Midbrain (tissue), 1 donor: ENCODE measurements around the gene MAST2.

Experiments used
- DNase-seq: peaks from one replicate; lab custom pipeline; 2025; lab: John Stamatoyannopoulos, UW

MAST2 gene

DNA sequence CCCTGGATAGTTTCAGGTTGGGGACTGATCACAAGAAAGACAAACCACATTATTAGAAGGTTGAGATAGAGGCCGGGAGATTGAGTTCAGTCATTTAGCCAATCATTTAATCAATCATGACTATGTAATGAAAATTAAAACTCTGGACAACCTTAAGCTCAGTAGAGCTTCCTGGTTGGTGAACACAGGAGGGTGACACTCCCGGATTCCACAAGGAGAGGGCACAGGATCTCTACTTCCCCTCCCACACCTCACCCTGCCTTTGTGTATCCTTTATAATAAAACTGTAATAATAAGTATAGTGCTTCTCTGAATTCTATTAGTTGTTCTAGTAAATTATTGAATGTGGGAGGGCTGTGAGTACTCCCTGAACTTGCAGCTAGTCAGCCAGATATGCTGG lies 178.9 kb downstream of the MAST2 start:
- DNase-seq: no peak

DNA sequence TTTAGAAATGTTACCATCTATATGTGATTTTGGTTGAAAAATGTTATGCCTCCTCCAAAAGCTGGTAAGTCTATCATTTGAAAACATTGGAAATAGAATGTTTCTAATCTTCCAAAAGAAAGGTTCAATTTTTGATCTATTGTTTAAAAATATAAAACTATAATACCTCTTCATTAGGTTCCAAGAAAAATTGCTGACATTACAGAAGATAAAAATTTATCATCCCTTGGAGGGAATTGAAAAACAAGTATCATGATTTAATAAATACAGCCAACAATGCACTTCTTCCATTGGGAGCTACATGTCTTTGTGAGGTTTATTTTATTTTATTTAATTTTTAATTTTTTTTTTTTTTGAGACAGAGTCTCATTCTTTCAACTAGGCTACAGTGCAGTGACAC lies 180.6 kb downstream of the MAST2 start:
- DNase-seq: no peak

DNA sequence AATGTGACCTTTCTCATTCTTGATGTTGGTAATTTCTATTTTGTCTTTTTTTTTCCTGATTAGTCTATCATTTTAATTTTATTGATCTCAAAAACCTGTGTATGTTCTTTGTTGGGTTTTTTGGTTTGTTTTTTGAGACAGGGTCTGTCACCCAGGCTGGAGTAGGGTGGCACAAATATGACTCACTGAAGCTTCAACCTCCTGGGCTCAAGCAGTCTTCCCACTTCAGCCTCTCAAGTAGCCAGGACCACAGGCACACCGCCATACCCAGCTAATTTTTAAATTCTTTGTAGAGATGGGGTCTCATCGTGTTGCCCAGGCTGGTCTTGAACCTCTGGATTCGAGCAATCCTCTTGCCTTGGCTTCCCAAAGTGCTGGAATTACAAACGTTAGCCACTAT lies 183.8 kb downstream of the MAST2 start:
- DNase-seq: no peak

DNA sequence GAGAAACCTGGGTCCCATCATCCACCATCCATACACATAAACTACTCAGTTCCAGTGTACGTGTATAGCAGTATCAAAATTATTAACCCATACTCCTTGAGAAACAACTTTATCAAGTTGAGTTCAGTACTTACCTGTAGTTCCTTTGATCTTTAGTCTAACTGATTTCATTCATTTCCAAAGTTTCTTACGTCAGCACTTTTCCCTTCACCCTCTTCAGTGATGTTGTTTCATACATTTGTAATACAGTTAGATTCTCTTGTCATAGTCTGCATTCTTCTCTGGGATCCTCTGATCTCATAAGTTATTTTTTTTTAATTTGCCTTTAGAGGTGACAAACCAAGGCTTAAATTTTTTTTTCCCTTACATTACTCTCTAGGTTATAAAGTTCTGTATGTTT lies 185.8 kb downstream of the MAST2 start:
- DNase-seq: no peak

DNA sequence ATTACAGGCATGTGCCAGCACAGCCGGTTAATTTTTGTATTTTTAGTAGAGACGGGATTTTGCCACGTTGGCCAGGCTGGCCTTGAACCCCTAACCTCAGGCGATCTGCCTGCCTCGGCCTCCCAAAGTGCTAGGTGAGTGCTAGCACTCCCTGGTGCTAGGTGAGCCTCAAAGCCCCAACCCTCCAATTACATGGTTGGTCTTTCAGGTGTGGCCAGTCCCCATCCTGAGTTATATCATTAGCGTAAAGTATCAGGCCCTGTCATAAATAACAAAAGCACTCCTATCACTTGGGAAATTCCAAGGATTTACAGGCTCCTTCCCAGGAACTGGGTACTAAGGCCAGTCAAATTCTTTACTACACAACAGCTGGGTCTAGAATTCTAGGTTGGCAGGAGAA lies 191.0 kb downstream of the MAST2 start:
- DNase-seq: no peak

DNA sequence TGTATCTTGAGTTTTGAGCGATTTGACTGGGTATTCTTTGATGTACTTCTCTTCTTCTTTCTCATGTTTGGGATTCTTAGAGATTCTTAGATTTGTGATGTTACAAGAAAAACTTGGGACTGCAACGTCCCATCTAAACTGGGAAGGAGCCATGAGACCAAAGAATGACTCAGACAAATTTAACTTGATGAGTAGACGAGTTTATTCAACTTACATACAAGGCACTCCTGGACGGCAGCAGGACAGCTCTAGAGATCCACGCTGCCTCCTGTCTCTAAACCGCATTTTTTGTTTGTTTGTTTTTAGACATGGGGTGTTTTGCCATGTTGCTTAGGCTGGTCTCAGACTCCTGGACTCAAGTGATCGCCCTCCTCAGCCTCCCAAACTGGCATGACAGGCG lies 191.9 kb downstream of the MAST2 start:
- no peak for DNase-seq

DNA sequence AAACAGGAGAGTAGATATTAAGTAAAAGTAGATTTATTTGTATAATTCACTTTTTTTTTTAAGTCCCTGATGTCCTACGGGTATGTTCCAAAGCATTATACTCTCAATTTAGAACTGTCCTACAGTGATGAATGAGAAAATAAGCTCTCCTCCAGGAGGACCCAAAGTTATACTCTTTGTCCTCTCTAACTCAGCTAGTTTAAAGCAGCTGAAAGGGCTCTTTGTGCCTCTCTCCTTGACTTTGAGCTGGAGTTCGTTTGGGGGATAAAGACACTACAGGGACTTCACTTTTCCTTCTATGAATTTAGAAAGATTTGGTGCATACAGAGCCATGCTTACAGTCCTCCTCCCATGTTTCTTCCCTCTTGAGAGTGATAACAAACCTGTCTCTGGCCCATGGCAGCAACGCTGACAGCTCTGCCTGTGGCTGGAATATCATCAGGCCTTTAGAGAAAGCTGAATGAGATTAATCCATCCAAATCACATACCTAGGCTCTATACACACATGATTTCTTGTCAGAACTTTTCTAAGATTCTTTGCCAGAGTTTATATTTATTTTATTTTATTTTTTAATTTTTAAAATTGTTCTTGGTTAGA lies 194.7 kb downstream of the MAST2 start:
- no peak for DNase-seq

DNA sequence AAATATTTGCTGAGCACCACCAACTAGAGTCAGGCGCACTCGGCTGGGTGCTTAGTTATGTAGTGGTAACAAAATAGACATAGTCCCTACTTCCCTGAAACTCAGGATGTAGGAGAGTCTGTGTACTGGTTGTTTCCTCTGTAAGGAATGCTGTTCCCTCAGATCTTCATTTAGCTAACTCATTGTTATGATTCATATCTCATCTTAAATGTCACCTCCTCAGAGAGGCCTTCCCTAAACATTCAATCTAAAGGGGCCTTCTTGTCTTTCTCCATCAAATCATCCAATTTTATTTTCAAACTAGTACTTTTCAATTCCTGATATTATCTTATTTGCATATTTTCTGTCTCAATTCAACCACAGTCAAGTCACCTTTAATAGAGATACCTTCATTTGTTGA lies 196.1 kb downstream of the MAST2 start:
- no peak for DNase-seq

DNA sequence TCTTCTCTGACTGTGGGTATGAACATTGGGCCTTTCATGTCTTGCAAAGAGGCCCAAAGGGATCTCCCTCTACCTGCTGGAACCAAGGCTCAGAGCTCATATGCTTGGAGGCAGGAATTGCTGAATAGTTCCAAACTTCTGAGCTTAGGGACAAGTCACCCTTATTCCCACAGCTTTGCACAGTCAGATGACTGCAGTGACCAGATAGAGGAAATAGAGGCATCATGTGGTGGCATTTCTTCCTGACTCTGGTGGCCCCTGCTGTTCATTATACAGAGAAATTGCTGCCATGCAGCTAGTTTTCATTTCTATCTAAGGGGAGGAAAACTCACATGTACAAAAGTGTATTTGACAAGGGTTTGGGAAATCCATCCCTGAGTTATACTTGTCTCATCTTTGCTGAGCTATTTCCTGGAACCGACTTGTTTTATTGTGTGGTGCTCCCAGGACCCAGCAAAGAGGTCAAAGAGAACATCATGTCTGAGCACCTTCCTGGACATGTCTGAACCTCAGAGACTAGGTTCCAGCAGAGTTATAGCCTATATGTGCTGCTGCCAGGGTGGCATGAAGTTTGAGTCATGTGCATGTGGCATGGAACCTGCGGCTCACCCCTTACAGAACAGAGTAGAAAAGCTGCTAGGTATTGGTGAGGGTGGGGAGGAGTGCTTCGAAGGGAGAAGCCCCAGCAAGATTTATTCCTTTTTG lies 197.8 kb downstream of the MAST2 start:
- DNase-seq: no peak

DNA sequence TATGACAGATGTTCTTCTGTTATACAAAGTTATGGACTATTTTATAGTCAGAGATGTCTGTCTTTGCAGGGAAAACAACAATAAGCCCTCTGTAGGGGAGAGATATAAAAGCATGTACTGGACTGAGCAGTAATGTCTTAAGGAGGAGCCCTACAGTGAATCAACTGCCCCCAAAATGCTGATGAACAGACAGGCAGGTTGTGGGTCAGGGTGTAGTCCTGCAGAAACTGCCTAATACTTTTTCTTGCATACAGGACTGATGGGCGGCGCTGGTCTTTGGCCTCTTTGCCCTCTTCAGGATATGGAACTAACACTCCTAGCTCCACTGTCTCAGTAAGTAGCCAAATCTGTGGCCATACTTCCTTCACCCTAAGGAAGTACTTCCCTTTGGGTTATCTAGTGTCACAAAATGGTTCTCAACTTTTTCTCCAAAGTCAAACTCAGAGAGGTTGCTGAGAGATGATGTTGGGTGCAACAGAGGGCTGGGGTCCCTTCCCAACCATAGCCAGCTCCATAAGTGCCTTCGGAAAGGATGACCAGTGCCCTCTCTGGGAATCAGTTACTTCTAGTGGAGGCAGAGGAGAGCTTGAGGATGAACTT lies 199.2 kb downstream of the MAST2 start:
- no peak for DNase-seq

DNA sequence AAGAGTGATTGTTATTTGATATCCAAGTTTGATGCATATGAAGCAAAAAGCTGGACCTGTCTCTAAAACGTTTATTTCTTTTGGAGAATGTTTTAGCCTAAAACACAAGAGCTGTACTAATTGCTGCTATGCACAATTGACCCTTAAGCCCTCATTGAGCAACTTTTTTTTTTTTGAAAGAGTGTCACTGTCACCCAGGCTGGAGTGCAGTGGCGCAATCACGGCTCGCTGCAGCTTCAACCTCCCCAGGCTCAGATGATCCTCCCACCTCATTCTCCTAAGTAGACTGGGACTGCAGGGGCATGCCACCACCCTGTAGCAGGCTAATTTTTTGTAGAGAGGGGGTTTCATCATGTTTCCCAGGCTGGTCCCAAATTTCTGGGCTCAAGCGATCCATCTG lies 199.9 kb downstream of the MAST2 start:
- no peak for DNase-seq

DNA sequence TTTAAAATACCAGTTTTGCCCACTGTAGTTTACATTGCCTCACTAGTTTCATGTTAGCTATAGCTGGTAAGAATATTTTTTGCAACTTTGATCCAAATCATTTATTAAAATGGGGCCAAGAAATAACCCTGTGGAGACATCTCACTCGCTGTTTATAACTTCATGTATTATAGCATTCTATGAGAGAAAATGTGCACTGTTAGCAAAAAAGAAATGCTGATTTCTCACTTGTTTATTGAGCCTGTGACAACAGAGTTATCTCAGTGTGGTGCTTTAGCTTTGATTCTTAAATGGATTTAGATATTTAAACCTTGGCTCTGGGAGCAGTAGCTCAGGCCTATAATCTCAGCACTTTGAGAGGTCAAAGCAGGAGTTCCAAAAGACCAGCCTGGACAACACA lies 201.1 kb downstream of the MAST2 start:
- no peak for DNase-seq

DNA sequence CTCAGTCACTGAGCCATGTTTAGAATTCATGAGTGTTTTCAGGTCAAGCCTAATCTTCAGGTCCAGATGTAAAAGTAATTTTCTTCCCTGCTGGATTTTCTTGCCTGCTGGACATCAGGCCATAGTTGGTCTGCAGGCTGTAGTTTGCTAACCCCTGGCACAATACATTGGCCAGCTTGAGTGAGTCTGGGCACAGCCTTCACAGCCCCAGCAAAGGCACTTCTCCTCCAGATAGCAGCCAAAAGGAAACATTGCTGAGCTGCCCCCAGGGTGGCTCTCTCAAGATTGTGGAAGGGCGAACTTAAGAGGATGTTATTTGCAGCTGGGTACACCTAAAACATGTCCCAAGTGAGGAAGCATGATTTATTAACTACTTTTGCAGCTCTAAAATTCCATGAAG lies 202.2 kb downstream of the MAST2 start:
- no peak for DNase-seq

DNA sequence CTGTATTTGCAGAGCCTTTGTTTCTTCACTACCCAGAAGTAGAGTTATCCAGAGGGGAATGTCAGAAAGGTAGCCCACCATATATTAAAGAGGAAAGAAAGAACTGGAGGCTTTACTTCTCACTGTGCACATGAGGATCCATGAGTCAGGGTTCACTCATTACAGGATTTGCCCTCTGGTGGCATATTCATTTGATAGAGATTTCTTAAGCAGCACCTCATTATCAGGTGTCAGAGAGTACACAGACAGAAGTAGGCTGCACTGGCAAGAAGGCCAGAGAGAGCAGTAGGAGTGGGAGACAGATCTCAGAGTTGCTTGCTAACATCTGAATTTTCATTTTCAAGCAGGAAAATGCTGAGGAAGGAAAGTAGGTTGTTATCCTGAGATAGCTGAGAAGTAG lies 205.2 kb downstream of the MAST2 start:
- no peak for DNase-seq

DNA sequence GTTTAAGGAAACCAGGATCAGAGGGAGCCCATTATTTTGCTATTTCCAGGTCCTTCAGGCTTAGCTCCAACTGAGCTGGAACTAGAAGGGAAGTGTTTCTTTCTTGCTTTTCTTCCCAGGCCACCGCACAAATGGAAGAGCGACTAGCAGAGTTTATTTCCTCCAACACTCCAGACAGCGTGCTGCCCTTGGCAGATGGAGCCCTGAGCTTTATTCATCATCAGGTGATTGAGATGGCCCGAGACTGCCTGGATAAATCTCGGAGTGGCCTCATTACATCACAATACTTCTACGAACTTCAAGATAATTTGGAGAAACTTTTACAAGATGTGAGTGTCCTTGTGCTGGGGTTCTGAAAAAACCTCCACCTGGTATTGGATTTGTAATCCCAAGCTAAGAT lies 207.2 kb downstream of the MAST2 start:
- no peak for DNase-seq

DNA sequence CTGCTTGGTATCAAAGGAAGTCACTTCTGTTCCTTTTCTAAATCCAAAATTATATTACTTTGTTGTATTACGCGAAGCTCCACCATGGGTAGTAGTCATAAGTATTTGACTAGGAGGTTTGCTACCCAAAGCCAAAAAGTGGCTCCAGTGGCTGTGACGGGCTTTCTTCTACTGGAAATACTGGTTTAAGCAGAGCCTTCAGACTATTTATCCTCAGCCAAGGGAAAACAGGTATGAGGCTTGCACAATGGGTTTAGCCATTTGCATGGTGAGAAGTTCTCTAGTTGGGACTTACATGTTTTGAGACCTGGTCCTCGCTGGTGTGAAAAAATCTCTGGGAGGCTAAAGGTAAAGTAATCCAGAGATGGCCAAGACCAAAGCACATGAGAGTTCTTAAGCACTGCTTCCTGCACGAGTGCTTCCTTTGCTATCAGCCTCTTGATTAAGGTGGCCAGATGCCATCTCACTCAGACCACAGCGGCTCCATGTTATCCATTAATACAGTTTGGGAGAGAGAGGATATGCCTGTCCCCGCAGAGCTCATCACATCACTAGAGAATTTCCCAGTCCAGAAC lies 207.8 kb downstream of the MAST2 start:
- no peak for DNase-seq

DNA sequence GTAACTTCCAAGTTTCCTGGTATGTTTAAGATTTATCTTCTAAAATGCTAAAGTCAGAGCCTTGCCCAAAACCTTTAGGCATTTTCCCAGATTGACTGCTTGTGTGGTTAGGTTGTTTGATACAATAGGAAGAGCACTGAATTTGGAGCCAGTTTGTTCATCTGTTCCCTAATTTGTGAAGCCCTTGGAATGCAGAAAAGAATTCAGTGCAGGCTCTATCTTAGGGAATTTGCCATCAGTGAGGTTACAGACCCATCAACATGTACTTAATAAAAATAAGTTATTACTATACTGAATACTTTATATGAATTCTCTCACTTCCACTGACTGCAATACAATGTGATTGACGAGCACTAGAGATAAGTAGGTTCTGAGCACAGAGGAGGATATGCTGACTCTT lies 208.8 kb downstream of the MAST2 start:
- no peak for DNase-seq

DNA sequence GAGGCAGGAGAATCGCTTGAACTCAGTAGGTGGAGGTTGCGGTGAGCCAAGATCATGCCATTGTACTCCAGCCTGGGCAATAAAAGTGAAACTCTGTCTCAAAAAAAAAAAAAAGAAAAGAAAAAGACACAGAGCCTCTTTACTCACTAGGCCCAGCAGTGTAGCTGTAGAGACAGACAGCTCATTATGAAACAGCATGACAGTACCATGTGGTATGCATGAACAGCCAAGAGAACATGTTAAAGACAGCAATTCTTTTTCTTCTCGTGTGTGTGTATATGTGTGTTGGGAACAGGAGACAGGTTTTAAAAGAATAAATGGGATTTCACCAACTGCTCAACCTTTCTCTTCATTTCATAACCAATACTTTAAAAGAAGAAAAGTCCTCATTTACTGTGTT lies 210.2 kb downstream of the MAST2 start:
- DNase-seq: no peak

DNA sequence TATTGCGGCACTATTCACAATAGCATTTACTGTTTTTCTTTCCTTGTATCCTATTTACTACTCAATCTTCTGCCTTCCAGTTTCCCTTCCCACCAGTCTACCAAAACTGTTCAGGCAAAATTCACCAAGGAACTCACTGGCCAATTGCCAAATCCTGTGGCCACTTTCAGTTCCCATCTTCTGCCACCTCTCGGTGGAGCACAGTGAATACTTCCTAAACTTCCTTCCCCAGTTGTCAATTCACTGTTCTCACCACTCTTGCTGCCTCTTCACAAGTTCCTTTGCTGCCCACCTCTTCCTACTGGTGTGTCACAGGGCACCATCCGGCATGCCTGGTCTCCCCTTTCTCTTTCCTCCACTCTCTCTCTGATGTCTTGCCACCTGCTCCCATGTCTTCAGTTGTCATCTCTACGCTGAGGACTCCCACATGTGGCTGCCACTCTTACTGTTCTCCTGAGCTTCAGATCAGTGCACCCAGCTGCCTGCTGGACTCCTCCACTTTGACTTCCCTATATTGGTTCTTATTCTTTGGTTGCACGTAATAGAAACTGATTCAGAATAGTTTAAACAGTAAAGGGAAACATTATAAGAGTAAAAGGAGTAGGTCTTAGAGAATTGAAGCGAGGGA lies 214.6 kb downstream of the MAST2 start:
- DNase-seq: no peak

DNA sequence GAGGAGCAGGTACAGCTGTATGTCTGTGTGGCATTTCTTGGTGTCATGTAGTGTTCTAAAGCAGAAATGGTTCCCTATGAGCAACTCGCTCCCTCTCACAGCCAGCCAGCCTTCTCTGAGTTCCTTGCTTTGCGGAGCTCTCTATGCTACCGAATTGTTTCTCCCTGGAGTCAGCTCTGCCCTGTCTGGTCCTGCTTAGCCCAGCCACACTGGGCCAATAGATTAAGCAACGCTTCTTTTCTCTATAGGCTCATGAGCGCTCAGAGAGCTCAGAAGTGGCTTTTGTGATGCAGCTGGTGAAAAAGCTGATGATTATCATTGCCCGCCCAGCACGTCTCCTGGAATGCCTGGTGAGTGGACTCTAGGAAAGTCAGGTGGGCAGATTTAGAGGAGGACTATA lies 215.9 kb downstream of the MAST2 start:
- no peak for DNase-seq

DNA sequence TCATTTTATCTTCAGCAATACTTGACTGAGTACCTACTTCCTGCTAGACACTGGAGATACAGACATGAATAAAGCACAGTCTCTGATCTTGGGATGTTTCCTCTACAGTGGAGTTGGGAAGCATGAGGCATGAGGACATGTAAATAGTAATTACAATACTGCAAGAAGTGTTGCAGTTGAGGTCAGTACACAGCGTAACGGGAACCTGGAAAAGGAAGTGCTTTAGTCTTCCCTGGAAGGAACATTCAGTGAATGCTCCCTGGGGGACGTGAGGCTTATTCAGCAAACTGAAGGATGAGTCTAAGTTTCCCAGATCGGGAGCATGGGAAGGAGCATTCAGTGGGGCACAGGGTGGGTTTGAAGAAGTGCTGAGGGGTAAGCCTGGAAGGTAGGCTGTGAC lies 216.6 kb downstream of the MAST2 start:
- DNase-seq: no peak

DNA sequence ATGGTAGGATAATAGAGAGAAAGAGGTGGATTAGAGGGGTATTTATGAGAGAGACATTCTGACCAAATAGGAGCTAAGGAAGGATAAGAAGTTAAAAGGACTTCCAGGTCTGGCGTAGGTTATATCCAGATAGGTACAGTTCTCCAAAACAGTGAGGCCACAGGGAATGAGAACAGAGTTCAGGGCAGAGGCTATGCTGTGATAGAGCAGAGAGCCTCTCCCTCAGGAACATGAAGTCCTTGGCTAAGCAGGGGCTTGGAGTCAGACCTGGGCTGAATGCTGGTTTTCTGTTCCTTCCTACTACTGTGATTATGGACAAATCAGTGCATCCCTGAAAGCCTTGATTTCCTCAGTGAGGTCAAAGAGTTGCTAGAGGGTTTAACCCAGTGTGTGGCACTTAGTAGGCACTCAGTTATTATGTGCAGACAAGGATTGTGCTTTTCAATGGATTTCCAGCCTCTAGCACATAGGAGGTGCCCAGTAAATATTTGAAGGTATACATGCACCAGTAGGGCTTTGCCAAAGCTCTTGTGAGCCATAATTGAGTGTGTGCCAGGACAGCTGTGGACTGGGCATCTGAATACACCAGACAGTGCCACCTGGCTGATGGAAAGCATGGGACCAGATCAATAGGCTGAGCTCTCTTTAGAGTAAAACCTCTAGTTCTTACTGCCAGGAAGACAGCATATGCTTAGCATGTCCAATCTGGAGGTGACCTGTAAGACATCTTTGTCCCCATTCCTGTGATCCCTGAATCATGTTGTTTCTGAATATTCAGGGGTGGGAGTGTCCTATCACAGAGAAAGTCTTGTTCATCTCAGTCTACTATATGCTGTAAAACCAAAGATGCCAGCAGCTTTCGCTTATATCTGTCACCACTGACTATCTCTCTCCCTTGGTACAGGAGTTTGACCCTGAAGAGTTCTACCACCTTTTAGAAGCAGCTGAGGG lies 217.9 kb downstream of the MAST2 start:
- no peak for DNase-seq
